ENCODE results near the gene LSM12.

DNA sequence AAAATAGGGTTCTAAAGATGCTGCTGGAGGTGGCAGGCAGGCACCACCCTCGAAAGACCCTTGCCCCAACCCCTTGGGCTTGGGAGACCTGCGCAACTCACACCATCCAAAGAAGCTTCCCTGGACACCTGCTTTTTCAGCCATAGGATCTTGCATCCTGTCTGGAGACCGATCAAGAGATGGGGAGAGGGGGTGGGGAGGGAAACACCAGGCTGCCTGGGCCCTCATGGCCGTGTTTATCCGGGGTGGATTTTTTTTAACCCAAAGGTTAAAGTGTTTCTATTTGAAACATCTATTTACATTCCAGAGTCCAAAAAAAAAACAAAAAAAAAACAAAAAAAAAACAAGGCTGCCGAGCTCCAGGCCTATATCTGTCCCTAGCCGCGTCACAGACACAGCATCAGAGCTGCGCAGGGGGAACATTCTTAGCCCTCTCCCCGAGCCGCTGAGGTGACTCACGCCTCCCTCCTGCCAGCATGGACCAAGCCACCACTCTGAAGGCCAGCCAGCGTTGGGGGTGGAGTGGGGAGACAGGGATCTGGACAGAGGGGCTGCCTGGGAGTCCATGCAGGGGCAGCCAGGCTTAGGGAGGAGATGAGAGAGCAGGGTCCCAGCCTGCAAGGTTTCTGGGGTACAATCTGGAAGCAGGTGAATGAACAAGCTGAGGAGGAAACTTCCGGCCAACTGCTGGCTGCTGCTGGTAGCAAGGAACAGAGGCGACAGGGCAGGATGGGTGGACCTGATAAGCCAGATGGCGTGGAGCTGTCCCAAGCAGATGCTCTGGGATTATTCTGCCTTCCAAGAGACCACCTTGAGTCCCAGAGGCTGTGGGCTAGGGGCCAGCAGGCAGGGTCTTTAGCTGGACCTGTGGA, 42.2 kb upstream of the LSM12 start:
- no peak for TF ChIP-seq CTCF (IDR thresholded peaks at IDR 0.05)
- no peak for TF ChIP-seq EZH2phosphoT487 (IDR thresholded peaks at IDR 0.05)

All from neural progenitor cell (in vitro differentiated cells).